ENCODE measurements around the gene MS4A14.

DNA sequence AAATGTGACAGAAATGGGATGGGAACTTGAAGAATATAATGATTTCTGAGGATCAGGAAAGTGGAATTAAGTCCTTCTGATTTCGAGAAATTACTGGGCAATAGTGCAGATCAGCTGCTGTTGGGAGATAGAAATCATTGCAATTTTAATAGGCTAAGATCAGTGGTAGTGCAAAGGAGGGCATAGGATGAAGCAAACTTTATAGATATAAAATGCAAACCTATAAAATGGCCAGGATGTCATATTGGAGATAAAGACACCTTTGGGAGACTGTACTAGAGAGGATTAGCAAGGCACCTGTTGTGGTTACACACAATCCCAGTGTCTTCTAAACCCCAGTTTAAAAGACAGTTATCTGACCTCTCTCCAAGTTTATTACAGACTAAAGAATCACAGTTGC, 24.4 kb upstream of the MS4A14 start:
- TF ChIP-seq CTCF (IDR thresholded peaks at IDR 0.05) (no peak), POLR2A (IDR thresholded peaks at IDR 0.05) (no peak)
